HCT116 (cell line): ENCODE measurements around the gene TELO2. TPM values are rescaled to one million over a fixed set of nuclear protein-coding genes. Genes with fewer than 3 reads are reported as not detected.

Source experiments
- ATAC-seq: fragments of 200-7000 bp; cut with Tn5 transposase; 2 replicates; pipeline ENCODE4 v1.9.1; 2020; ENCODE audit warnings: mild to moderate bottlenecking, moderate library complexity
- BruUV-seq: library from RNA; stranded (reverse); fragments of 400-500 nt; replicated peaks from 2 replicates; lab custom pipeline; 2021; lab: Mats Ljungman, UMichigan
- CTCF ChIA-PET: fragments of 300-600 bp; sonication (Branson Sonifier 250); formaldehyde crosslinking; loops from one replicate; lab custom pipeline; 2021; ENCODE audit warnings: antibody characterized with exemption; lab: Charles Lee
- POLR2A ChIA-PET: fragments of 300-600, 350-600 bp; sonication (Branson Sonifier 250); formaldehyde crosslinking; loops from one replicate; lab custom pipeline; 2021; ENCODE audit warnings: antibody characterized with exemption; lab: Charles Lee
- RAD21 ChIA-PET, 2 experiments: fragments of 300-600 bp; sonication (Branson Sonifier 250); formaldehyde crosslinking; loops; one replicate each; lab custom pipeline; 2023; ENCODE audit warnings: low total read pairs in 2 of 2; ENCODE audit not compliant: uncharacterized antibody in 2 of 2, unreplicated experiment in 2 of 2, low non-redundant PET in 1 of 2; lab: Charles Lee
- DNase-seq: peaks from one replicate; pipeline ENCODE4 v3.0.0-alpha.2; 2010; ENCODE audit warnings: low read depth, low spot score
- H2AFZ ChIP-seq: fragments of 200-600 bp; shearing (Covaris generic), sonication (generic); 2 replicates; pipeline ENCODE4 v1.6.1; 2017; ENCODE audit warnings: low read depth, mixed run types, mixed read lengths, antibody characterized with exemption, low read length; ENCODE audit not compliant: poor library complexity, severe bottlenecking
- H3K27ac ChIP-seq: 2 replicates; pipeline ENCODE4 v1.5.1; 2012; ENCODE audit warnings: low read depth, low read length
- H3K27me3 ChIP-seq: fragments of 200-600 bp; sonication (generic); 2 replicates; pipeline ENCODE4 v1.6.1; 2016; ENCODE audit warnings: mixed run types, low read length, mixed read lengths; ENCODE audit not compliant: insufficient read depth
- H3K36me3 ChIP-seq, 2 experiments: fragments of 200-500 bp in 1 of 2; fragments of 200-600 bp in 1 of 2; sonication (Bioruptor generic) in 1 of 2; sonication (generic) in 1 of 2; 2 replicates each; pipeline versions ENCODE4 v1.5.1 to v1.6.1; 2014 to 2016; ENCODE audit warnings: low read length in 2 of 2, inconsistent platforms in 1 of 2, mixed read lengths in 1 of 2, mixed run types in 1 of 2; ENCODE audit not compliant: insufficient read depth in 2 of 2, control insufficient read depth in 1 of 2
- H3K4me1 ChIP-seq, 2 experiments: fragments of 200-600 bp in 1 of 2; sonication (generic) in 1 of 2; 2 replicates each; pipeline versions ENCODE4 v1.5.1 to v1.6.1; 2012 to 2017; ENCODE audit warnings: low read length in 2 of 2, inconsistent platforms in 1 of 2, mild to moderate bottlenecking in 1 of 2, mixed read lengths in 1 of 2, mixed run types in 1 of 2, moderate library complexity in 1 of 2; ENCODE audit not compliant: insufficient read depth in 2 of 2, control insufficient read depth in 1 of 2
- H3K4me2 ChIP-seq: fragments of 200-600 bp; sonication (generic); 2 replicates; pipeline ENCODE4 v1.6.1; 2017; ENCODE audit warnings: mixed run types, low read length, mixed read lengths
- H3K4me3 ChIP-seq, 2 experiments: fragments of 200-600 bp in 1 of 2; sonication (generic) in 1 of 2; replicated peaks in 1 of 2; 2 replicates each; pipeline ENCODE4 v1.5.1; 2011 to 2016; ENCODE audit warnings: low read length in 2 of 2, control low read depth in 1 of 2, low read depth in 1 of 2, mild to moderate bottlenecking in 1 of 2, mixed read lengths in 1 of 2, mixed run types in 1 of 2
- H3K79me2 ChIP-seq: fragments of 200-600 bp; sonication (generic); 2 replicates; pipeline ENCODE4 v1.6.1; 2017; ENCODE audit warnings: mild to moderate bottlenecking, mixed run types, low read length, moderate library complexity, mixed read lengths; ENCODE audit not compliant: insufficient read depth
- H3K9ac ChIP-seq: fragments of 200-600 bp; sonication (generic); 2 replicates; pipeline ENCODE4 v1.6.1; 2016; ENCODE audit warnings: low read length, mixed read lengths
- H3K9me2 ChIP-seq: fragments of 200-600 bp; sonication (generic), shearing (Covaris generic); 2 replicates; pipeline ENCODE4 v1.6.1; 2017; ENCODE audit warnings: mixed run types, mild to moderate bottlenecking, moderate library complexity; ENCODE audit not compliant: insufficient read depth
- H3K9me3 ChIP-seq, 2 experiments: fragments of 200-500 bp in 1 of 2; fragments of 200-600 bp in 1 of 2; sonication (Bioruptor generic) in 1 of 2; sonication (generic) in 1 of 2; 2 replicates each; pipeline ENCODE4 v1.6.1; 2014 to 2017; ENCODE audit warnings: low read length in 2 of 2, mixed read lengths in 2 of 2, inconsistent platforms in 1 of 2, low read depth in 1 of 2, mild to moderate bottlenecking in 1 of 2, mixed run types in 1 of 2, moderate library complexity in 1 of 2; ENCODE audit not compliant: control insufficient read depth in 1 of 2, insufficient read depth in 1 of 2
- H4K20me1 ChIP-seq: fragments of 200-600 bp; sonication (generic), shearing (Covaris generic); 2 replicates; pipeline ENCODE4 v1.6.1; 2017; ENCODE audit warnings: mixed run types, mild to moderate bottlenecking, moderate library complexity; ENCODE audit not compliant: insufficient read depth
- ATF3 ChIP-seq: IDR thresholded peaks from 2 replicates; pipeline ENCODE4 v1.6.1; 2012
- CBX3 ChIP-seq: IDR thresholded peaks from 2 replicates; pipeline ENCODE4 v1.6.1; 2012; ENCODE audit warnings: low read depth
- CEBPB ChIP-seq: IDR thresholded peaks from 2 replicates; pipeline ENCODE4 v1.6.1; 2012; ENCODE audit warnings: low read depth
- ELF1 ChIP-seq: IDR thresholded peaks from 2 replicates; pipeline ENCODE4 v1.6.1; 2012; ENCODE audit warnings: low read depth, borderline replicate concordance
- EZH2 ChIP-seq: fragments of 200-600 bp; sonication (generic); IDR thresholded peaks from 2 replicates; pipeline ENCODE4 v1.6.1; 2017; ENCODE audit warnings: antibody characterized with exemption, mixed run types
- EZH2phosphoT487 ChIP-seq: fragments of 200-600 bp; IDR thresholded peaks from 2 replicates; pipeline ENCODE4 v1.6.1; 2018; ENCODE audit warnings: antibody characterized with exemption, borderline replicate concordance
- FOSL1 ChIP-seq: IDR thresholded peaks from 2 replicates; pipeline ENCODE4 v1.6.1; 2012; ENCODE audit warnings: low read depth
- POLR2AphosphoS5 ChIP-seq: IDR thresholded peaks from 2 replicates; pipeline ENCODE4 v1.6.1; 2011; ENCODE audit warnings: mild to moderate bottlenecking, low read depth, low read length, moderate library complexity
- RAD21 ChIP-seq: IDR thresholded peaks from 2 replicates; pipeline ENCODE4 v1.6.1; 2012; ENCODE audit warnings: low read depth, mild to moderate bottlenecking
- SIN3A ChIP-seq: IDR thresholded peaks from 2 replicates; pipeline ENCODE4 v1.6.1; 2012; ENCODE audit warnings: low read depth
- YY1 ChIP-seq: IDR thresholded peaks from 2 replicates; pipeline ENCODE4 v1.6.1; 2011; ENCODE audit warnings: low read length, low read depth, moderate library complexity, mild to moderate bottlenecking; ENCODE audit not compliant: insufficient replicate concordance; ENCODE audit errors: extremely low read depth
- ZBTB33 ChIP-seq: IDR thresholded peaks from 2 replicates; pipeline ENCODE4 v1.6.1; 2011; ENCODE audit warnings: mild to moderate bottlenecking, low read length, moderate library complexity; ENCODE audit not compliant: insufficient replicate concordance; ENCODE audit errors: extremely low read depth
- ZFX ChIP-seq: fragments of 450-650 bp; IDR thresholded peaks from 2 replicates; pipeline ENCODE4 v1.6.1; 2017
- intact Hi-C: fragments of 100-400 bp; cut with micrococcal nuclease; formaldehyde crosslinking; loops from 2 replicates; pipeline ENCODE4 v1.10.0; 2022
- total RNA-seq: library from RNA; stranded (reverse); gene quantifications from one replicate; pipeline ENCODE4 v1.2.1, GENCODE V29; 2021; ENCODE audit not compliant: unreplicated experiment

The TELO2 gene
- total RNA-seq, 1 experiment from 2014 or later, result 74.3 TPM

GRCh38 chr16:1499756-1500464 is 6.8 kb downstream of the TELO2 start:
- H2AFZ ChIP-seq, result no peak overlapping the region
- TF ChIP-seq EZH2 (no peak), FOSL1 (no peak), ATF3 (no peak), SIN3A (no peak), ZFX (no peak), CEBPB (no peak), YY1 (no peak), ZBTB33 (no peak), CBX3 (no peak), EZH2phosphoT487 (no peak), POLR2AphosphoS5 (no peak), RAD21 (no peak), ELF1 (no peak)
- H3K9me3 ChIP-seq, result no peaks in the 10 kb centered on the region
- intact Hi-C loops, result no loop called here
- H3K79me2 ChIP-seq, result peaks cover 21% of the 10 kb centered on the region
- H3K9me2 ChIP-seq, result no peaks in the 10 kb centered on the region
- H4K20me1 ChIP-seq, result no peaks in the 10 kb centered on the region
- DNase-seq, result no peak
- no peaks in the 10 kb centered on the region for H3K27me3 ChIP-seq
- H3K9ac ChIP-seq, result no peak overlapping the region
- ATAC-seq, result no peak
- RAD21 ChIA-PET, result no interaction called here
- no peaks in the 10 kb centered on the region for H3K4me1 ChIP-seq
- CTCF ChIA-PET, result no interaction called here
- POLR2A ChIA-PET, result no interaction called here
- BruUV-seq, result no TSS peak
- H3K36me3 ChIP-seq, result peaks cover 10 to 49% of the 10 kb centered on the region in 2 experiments; a peak in 3 of 4 replicates
- no peak overlapping the region for H3K4me2 ChIP-seq
- no peak overlapping the region for H3K27ac ChIP-seq
- no peak overlapping the region for H3K4me3 ChIP-seq
